Measurements from ENCODE around the gene CDR2. TPM values are rescaled to one million over a fixed set of nuclear protein-coding genes. Genes with fewer than 3 reads are reported as not detected.

Gene CDR2
- total and polyA plus RNA-seq, 4 donors: 14.8 to 22.2 (median 19.0) TPM

DNA sequence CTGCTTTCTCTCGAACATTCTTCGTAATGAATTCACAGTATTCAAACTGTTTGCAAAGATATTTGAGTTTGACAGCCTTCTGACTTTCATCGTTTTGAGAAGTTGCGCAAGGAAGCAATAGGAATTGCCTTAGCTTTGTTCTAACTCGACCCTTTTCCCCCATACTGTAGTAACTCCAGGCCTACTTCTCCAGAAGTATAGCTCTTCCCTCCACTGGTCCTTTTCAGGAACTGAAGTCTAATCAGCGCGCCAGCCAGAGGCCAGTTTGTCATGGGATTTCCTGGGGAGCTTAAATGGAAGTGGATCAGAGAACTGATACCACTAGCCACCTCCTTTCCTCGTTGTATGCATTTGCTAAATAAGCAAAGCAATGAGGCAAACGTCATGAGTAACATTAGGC lies 27.9 kb downstream of the CDR2 start:
- H3K4me1 ChIP-seq (ENCODE audit: control insufficient read depth, insufficient read depth, low read length): peaks cover 7% of the 10 kb centered on the region
- H3K27me3 ChIP-seq (ENCODE audit: control insufficient read depth, insufficient read depth, low read length): no peaks in the 10 kb centered on the region
- H3K9me3 ChIP-seq (ENCODE audit: control insufficient read depth, insufficient read depth, low read length): no peaks in the 10 kb centered on the region
- H3K36me3 ChIP-seq (ENCODE audit: control insufficient read depth, insufficient read depth, low read length): peaks cover 8% of the 10 kb centered on the region
- H3K4me3 ChIP-seq (ENCODE audit: low read depth, low read length): no peak overlapping the region
- H3K27ac ChIP-seq (ENCODE audit: low read depth, low read length): no peak overlapping the region
- DNase-seq (ENCODE audit: low read depth in 4 of 6, low spot score in 6 of 6): no peak
- 100% methylated on average over 3 of the region's 9 CpGs for WGBS (ENCODE audit: insufficient coverage)

DNA sequence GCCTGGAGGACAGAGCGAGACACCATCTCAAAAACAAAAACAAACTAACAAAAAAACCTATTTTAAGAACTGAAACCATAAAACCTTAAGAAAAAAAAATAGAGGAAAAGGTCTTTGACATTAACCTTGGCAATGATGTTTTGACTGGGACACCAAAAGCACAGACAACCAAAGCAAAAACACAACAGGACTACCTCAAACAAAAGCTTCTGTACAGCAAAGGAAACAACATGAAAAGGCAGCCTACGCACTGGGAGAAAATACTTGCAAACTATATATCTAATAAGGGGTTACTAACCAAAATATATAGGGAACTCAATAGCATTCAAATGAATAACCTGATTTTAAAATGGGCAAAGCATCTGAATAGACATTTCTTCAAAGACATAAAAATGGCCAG lies 32.3 kb downstream of the CDR2 start:
- peaks cover 2% of the 10 kb centered on the region for H3K4me1 ChIP-seq (ENCODE audit: control insufficient read depth, insufficient read depth, low read length)
- H3K9me3 ChIP-seq (ENCODE audit: control insufficient read depth, insufficient read depth, low read length): peaks cover 3% of the 10 kb centered on the region
- H3K27me3 ChIP-seq (ENCODE audit: control insufficient read depth, insufficient read depth, low read length): no peaks in the 10 kb centered on the region
- WGBS (ENCODE audit: insufficient coverage): no CpG with 5 or more reads among the region's 2 CpGs
- no peak overlapping the region for H3K4me3 ChIP-seq (ENCODE audit: low read depth, low read length)
- no peak for DNase-seq (ENCODE audit: low read depth in 4 of 6, low spot score in 6 of 6)
- H3K36me3 ChIP-seq (ENCODE audit: control insufficient read depth, insufficient read depth, low read length): peaks cover 3% of the 10 kb centered on the region
- H3K27ac ChIP-seq (ENCODE audit: low read depth, low read length): no peak overlapping the region

DNA sequence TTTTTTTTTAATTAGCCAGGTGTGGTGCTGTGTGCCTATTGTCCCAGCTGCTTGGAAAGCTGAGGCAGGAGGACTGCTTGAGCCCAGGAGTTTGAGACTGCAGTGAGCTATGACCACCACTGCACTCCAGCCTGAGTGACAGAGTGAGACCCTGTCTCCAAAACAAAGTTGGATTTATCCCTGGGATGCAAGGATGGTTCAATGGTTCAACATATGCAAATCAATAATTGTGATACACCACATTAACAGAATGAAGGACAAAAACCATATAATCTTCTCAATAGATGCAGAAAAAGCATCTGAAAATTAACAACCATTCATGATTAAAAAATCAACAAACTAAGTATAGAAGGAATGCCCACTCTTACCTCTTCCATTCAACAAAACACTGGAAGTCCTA lies 33.5 kb downstream of the CDR2 start:
- H3K27ac ChIP-seq (ENCODE audit: low read depth, low read length): no peak overlapping the region
- peaks cover 4% of the 10 kb centered on the region for H3K9me3 ChIP-seq (ENCODE audit: control insufficient read depth, insufficient read depth, low read length)
- H3K27me3 ChIP-seq (ENCODE audit: control insufficient read depth, insufficient read depth, low read length): no peaks in the 10 kb centered on the region
- no peak overlapping the region for H3K4me3 ChIP-seq (ENCODE audit: low read depth, low read length)
- peaks cover 3% of the 10 kb centered on the region for H3K36me3 ChIP-seq (ENCODE audit: control insufficient read depth, insufficient read depth, low read length)
- no peak for DNase-seq (ENCODE audit: low read depth in 4 of 6, low spot score in 6 of 6)
- H3K4me1 ChIP-seq (ENCODE audit: control insufficient read depth, insufficient read depth, low read length): no peaks in the 10 kb centered on the region

DNA sequence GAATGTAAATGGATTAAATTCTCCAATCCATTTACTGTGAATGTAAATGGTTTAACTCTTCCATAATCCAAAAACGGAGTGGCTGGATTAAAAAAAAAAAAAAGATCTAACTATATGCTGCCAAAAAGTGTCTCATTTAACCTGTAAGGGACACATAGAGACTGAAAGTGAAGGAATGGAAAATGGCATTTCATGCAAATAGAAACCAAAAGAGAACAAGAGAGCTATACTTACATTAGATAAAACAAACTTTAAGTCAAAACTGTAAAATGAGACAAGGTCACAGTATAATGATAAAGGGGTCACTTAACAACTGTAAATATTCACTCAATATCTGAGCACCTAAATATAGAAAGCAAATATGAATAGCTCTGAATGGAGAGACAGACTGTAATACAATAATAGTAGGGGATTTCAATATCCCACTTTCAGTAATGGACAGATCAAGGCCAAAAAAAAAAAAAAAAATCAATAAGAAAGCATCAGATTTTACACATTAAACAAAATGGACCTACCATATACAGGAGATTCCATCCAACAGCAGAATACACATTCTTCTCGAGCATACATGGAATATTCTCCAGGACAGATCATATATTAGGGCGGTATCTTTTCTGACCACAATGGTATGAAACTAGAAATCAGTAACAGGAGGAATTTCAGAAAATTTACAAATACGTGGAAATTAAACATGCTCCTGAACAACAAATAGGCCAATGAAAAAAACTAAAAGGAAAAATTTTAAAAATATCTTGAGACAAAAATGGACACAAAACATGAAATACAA lies 36.4 kb downstream of the CDR2 start:
- peaks cover 17% of the 10 kb centered on the region for H3K36me3 ChIP-seq (ENCODE audit: control insufficient read depth, insufficient read depth, low read length)
- H3K4me3 ChIP-seq (ENCODE audit: low read depth, low read length): no peak overlapping the region
- no peaks in the 10 kb centered on the region for H3K27me3 ChIP-seq (ENCODE audit: control insufficient read depth, insufficient read depth, low read length)
- no peak overlapping the region for H3K27ac ChIP-seq (ENCODE audit: low read depth, low read length)
- no CpG with 5 or more reads among the region's 4 CpGs for WGBS (ENCODE audit: insufficient coverage)
- peaks cover 4% of the 10 kb centered on the region for H3K9me3 ChIP-seq (ENCODE audit: control insufficient read depth, insufficient read depth, low read length)
- no peaks in the 10 kb centered on the region for H3K4me1 ChIP-seq (ENCODE audit: control insufficient read depth, insufficient read depth, low read length)
- no peak for DNase-seq (ENCODE audit: low read depth in 4 of 6, low spot score in 6 of 6)

DNA sequence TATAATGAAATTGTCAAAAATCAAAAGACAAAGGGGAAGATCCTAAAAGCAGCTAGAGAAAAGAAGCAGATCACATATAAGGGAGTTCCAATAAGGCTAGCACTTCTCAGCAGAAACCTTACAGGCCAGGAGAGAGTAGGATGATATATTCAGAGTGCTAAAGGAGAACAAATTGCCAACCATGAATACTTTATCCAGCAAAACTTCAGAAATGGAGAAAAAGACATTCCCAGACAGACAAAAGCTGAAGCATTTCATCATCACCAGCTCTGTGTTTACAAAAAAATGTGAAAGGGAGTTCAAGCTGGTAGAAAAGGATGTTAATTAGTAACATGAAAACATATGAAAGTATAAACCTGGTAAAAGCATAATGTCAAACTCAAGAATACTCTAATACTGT lies 37.4 kb downstream of the CDR2 start:
- Histone ChIP-seq H3K4me1 (ENCODE audit: control insufficient read depth, insufficient read depth, low read length) (no peaks in the 10 kb centered on the region), H3K27me3 (ENCODE audit: control insufficient read depth, insufficient read depth, low read length) (no peaks in the 10 kb centered on the region), H3K36me3 (ENCODE audit: control insufficient read depth, insufficient read depth, low read length) (peaks cover 17% of the 10 kb centered on the region), H3K9me3 (ENCODE audit: control insufficient read depth, insufficient read depth, low read length) (peaks cover 4% of the 10 kb centered on the region), H3K27ac (ENCODE audit: low read depth, low read length) (no peak overlapping the region), H3K4me3 (ENCODE audit: low read depth, low read length) (no peak overlapping the region)
- no peak for DNase-seq (ENCODE audit: low read depth in 4 of 6, low spot score in 6 of 6)

DNA sequence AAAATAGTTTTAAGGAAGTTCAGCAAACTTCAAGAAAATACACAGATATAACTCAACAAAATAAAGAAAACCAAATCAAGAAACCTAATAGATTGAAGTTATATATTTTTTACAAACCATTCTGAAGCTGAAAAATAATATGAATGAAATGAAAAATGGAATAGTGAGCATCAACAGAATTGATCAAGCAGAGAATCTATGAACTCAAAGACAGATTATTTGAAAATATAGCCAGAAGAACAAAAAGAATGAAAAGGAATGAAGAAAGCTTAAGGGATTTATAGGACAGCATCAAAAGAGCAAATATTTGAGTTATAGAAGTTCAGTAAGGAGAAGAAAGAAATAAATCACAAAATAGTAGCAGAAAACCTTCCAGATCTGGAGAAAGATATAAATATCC lies 37.8 kb downstream of the CDR2 start:
- no peak for DNase-seq (ENCODE audit: low read depth in 4 of 6, low spot score in 6 of 6)
- peaks cover 17% of the 10 kb centered on the region for H3K36me3 ChIP-seq (ENCODE audit: control insufficient read depth, insufficient read depth, low read length)

DNA sequence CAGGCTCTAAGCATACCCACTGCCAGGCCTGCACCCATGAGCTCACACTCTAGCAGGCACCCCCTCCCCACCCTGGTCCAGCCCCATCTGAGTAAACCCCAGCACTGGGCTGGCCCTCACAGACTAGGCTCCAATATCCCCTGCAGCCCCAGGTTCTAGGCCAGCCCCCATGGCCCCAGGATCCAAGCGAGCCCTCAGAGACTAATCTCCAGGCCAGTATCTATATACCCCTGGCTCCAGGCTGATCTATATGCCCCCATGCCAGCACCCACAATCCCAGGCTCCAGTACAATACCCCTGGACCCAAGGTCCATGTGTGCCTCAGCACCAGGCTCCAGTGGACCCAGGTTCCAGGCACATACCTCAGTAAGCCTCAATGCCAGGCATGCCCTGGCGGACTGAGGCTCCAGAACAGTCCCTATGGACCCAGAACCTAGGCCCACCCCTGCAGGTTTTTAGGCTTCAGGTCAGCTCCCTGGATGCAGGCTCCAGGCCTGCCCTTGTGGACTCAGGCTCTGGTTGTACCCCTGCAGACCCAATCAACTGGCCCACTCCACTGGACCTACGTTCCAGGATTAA lies 38.7 kb downstream of the CDR2 start:
- Histone ChIP-seq H3K36me3 (ENCODE audit: control insufficient read depth, insufficient read depth, low read length) (peaks cover 19% of the 10 kb centered on the region), H3K27me3 (ENCODE audit: control insufficient read depth, insufficient read depth, low read length) (no peaks in the 10 kb centered on the region), H3K27ac (ENCODE audit: low read depth, low read length) (no peak overlapping the region), H3K9me3 (ENCODE audit: control insufficient read depth, insufficient read depth, low read length) (peaks cover 4% of the 10 kb centered on the region), H3K4me1 (ENCODE audit: control insufficient read depth, insufficient read depth, low read length) (no peaks in the 10 kb centered on the region), H3K4me3 (ENCODE audit: low read depth, low read length) (no peak overlapping the region)
- no peak for DNase-seq (ENCODE audit: low read depth in 4 of 6, low spot score in 6 of 6)
- WGBS (ENCODE audit: insufficient coverage): 100% methylated on average over 3 of the region's 3 CpGs

More for the DNA sequence above, 37.8 kb downstream of the CDR2 start:
- H3K27ac ChIP-seq (ENCODE audit: low read depth, low read length): no peak overlapping the region
- H3K9me3 ChIP-seq (ENCODE audit: control insufficient read depth, insufficient read depth, low read length): peaks cover 4% of the 10 kb centered on the region
- H3K4me3 ChIP-seq (ENCODE audit: low read depth, low read length): no peak overlapping the region
- no peaks in the 10 kb centered on the region for H3K27me3 ChIP-seq (ENCODE audit: control insufficient read depth, insufficient read depth, low read length)
- no peaks in the 10 kb centered on the region for H3K4me1 ChIP-seq (ENCODE audit: control insufficient read depth, insufficient read depth, low read length)

DNA sequence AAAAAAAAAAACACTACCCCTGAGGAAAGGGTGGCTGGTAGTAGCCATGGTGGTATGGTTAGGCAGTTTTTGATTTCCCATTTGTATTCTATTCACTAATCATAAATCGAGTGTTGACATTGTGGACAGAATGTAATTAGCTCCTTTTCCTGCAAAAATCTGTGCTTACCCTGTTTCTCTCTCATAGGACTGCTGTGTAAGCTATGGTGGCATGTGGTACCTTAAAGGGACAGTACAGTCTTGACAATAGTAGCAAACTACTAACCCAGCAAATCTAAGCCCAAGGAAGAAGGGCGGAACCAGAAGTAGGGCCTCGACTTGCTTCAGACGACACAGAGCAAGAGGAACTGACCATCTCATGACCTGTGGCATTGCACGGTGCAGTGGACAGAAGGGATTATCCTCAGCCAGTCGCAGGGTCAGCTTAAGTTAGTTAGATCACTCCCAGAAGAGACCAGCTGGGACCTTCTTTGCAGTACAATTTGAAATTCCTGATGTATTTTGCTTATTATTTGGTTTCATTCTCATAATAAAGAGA lies 40.9 kb downstream of the CDR2 start:
- Histone ChIP-seq H3K9me3 (ENCODE audit: control insufficient read depth, insufficient read depth, low read length) (peaks cover 4% of the 10 kb centered on the region), H3K36me3 (ENCODE audit: control insufficient read depth, insufficient read depth, low read length) (peaks cover 32% of the 10 kb centered on the region)
- WGBS (ENCODE audit: insufficient coverage): 97% methylated on average over 4 of the region's 6 CpGs

DNA sequence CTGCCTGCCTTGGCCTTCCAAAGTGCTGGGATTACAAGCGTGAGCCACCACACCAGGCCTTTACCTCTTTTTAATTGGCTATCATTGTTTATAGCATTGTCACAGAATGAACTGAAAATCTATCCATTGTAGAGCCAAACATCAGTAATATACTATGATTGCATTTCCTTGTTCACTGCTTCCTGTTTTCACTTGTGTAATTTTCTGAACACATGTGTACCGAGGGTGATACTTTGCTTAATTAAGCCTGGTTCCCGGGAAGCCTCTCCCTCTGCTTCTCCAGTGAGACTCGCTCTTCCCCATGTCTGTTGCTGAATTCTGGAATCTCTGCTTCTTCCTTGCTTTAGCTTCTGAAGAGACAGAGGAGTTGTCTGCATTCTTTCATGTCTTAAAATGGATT lies 44.1 kb downstream of the CDR2 start:
- no peaks in the 10 kb centered on the region for H3K4me1 ChIP-seq (ENCODE audit: control insufficient read depth, insufficient read depth, low read length)
- no CpG with 5 or more reads among the region's 4 CpGs for WGBS (ENCODE audit: insufficient coverage)
- no peaks in the 10 kb centered on the region for H3K9me3 ChIP-seq (ENCODE audit: control insufficient read depth, insufficient read depth, low read length)
- H3K27me3 ChIP-seq (ENCODE audit: control insufficient read depth, insufficient read depth, low read length): no peaks in the 10 kb centered on the region
- no peak for DNase-seq (ENCODE audit: low read depth in 4 of 6, low spot score in 6 of 6)
- H3K4me3 ChIP-seq (ENCODE audit: low read depth, low read length): no peak overlapping the region
- H3K36me3 ChIP-seq (ENCODE audit: control insufficient read depth, insufficient read depth, low read length): peaks cover 55% of the 10 kb centered on the region
- no peak overlapping the region for H3K27ac ChIP-seq (ENCODE audit: low read depth, low read length)

More for the DNA sequence above, 40.9 kb downstream of the CDR2 start:
- H3K27ac ChIP-seq (ENCODE audit: low read depth, low read length): no peak overlapping the region
- no peak for DNase-seq (ENCODE audit: low read depth in 4 of 6, low spot score in 6 of 6)
- H3K4me3 ChIP-seq (ENCODE audit: low read depth, low read length): no peak overlapping the region
- H3K27me3 ChIP-seq (ENCODE audit: control insufficient read depth, insufficient read depth, low read length): no peaks in the 10 kb centered on the region
- no peaks in the 10 kb centered on the region for H3K4me1 ChIP-seq (ENCODE audit: control insufficient read depth, insufficient read depth, low read length)

DNA sequence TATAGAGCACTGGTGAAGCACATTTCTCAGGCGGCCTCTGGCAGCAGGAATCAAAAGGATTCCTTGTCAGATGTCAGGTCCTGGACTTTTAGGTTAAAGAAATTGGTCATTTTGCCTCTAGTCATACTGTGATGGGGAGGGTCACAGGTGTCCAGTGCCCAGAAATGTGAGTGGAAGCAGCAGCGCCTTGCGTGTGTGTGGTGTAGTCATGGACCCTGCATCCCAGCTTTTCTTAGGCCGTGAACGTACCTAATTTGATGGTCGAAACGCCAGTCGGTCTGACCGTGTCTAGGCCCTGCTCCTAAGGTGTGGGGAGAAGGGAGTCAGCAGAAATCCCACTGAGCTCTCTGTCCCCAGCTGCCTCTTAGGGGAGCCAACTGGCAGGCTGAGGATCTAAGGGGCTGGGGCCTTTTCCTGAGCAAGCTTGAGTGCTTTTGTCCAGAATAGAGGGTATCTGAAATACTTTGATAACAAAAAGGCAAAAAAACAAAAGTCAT lies 45.2 kb downstream of the CDR2 start:
- DNase-seq (ENCODE audit: low read depth in 4 of 6, low spot score in 6 of 6): no peak
- Histone ChIP-seq H3K9me3 (ENCODE audit: control insufficient read depth, insufficient read depth, low read length) (no peaks in the 10 kb centered on the region), H3K27ac (ENCODE audit: low read depth, low read length) (no peak overlapping the region), H3K36me3 (ENCODE audit: control insufficient read depth, insufficient read depth, low read length) (peaks cover 64% of the 10 kb centered on the region), H3K27me3 (ENCODE audit: control insufficient read depth, insufficient read depth, low read length) (no peaks in the 10 kb centered on the region), H3K4me1 (ENCODE audit: control insufficient read depth, insufficient read depth, low read length) (no peaks in the 10 kb centered on the region), H3K4me3 (ENCODE audit: low read depth, low read length) (no peak overlapping the region)
- WGBS (ENCODE audit: insufficient coverage): 92% methylated on average over 9 of the region's 9 CpGs

Data from spinal cord (tissue), 10 donors.